A673 (cell line): ENCODE measurements around the gene TMEM14A.

ENCODE experiments used
- CTCF ChIP-seq: fragments of 300-800, 200-600 bp; sonication (generic); conservative IDR thresholded peaks from 2 replicates; pipeline ENCODE4 v1.5.1; 2017; ENCODE audit warnings: low read depth, mild to moderate bottlenecking, antibody characterized with exemption, low read length, moderate library complexity, mixed read lengths
- EZH2 ChIP-seq: fragments of 200-600 bp; sonication (generic); IDR thresholded peaks from 2 replicates; pipeline ENCODE4 v1.6.1; 2017; ENCODE audit warnings: borderline replicate concordance, low read depth, mild to moderate bottlenecking, mixed read lengths, antibody characterized with exemption, low read length; ENCODE audit not compliant: poor library complexity, severe bottlenecking

- TF ChIP-seq EZH2 (no peak), CTCF (peak; percentile 90)
Observed at GRCh38 chr6:52724406-52725121, 53.7 kb downstream of the TMEM14A start.
